Cardiac septum (tissue), 1 donor: ENCODE results near the gene ZNF714. TPM values are rescaled to one million over a fixed set of nuclear protein-coding genes. Genes with fewer than 3 reads are reported as not detected.

Experiments
- total RNA-seq: library from RNA; stranded (reverse); fragmentation: NEBNext Ultra II Directional; extraction: Animal tissue kit (Norgen Biotek cat#: 25700); gene quantifications from one replicate; pipeline ENCODE4 v1.2.1, GENCODE V29; 2021
- donor health status: DM: no; HTN: no; CAD: no.

The ZNF714 gene
- total RNA-seq, 1 donor from 2014 or later, result 2.6 TPM

Other genes starting within 250 kb of the ZNF714 start
- 3.5 TPM for gene ZNF85, start 159.0 kb upstream of the ZNF714 start, total RNA-seq
- 6.2 TPM for gene ZNF430, start 61.5 kb upstream of the ZNF714 start, total RNA-seq
- 14.3 TPM for gene ZNF431, start 59.8 kb downstream of the ZNF714 start, total RNA-seq
- 6.8 TPM for gene ZNF708, start 247.2 kb downstream of the ZNF714 start, total RNA-seq